Neutrophil (primary cell): Measurements from ENCODE around the gene ANO1.

ENCODE experiments used
- H3K27ac ChIP-seq: fragments of 200-600 bp; sonication (generic); 2 replicates; pipeline ENCODE4 v1.5.1; 2016; ENCODE audit warnings: mild to moderate bottlenecking, moderate library complexity
- H3K27me3 ChIP-seq: fragments of 200-600 bp; sonication (generic); 2 replicates; pipeline ENCODE4 v1.6.0; 2016; ENCODE audit warnings: mild to moderate bottlenecking
- H3K36me3 ChIP-seq: fragments of 200-600 bp; sonication (generic); 2 replicates; pipeline ENCODE4 v1.5.1; 2017
- H3K4me1 ChIP-seq, 2 experiments: fragments of 200-600 bp in 1 of 2; sonication (generic) in 1 of 2; 1 replicate in 1 of 2; 2 replicates in 1 of 2; pipeline versions ENCODE4 v1.5.1 to v1.6.1; 2013 to 2016; ENCODE audit warnings: low read depth in 1 of 2, low read length in 1 of 2, mild to moderate bottlenecking in 1 of 2, moderate library complexity in 1 of 2; ENCODE audit not compliant: control insufficient read depth in 1 of 2, insufficient read depth in 1 of 2
- H3K4me3 ChIP-seq, 2 experiments: fragments of 200-600 bp in 1 of 2; sonication (generic) in 1 of 2; 1 replicate in 1 of 2; 2 replicates in 1 of 2; pipeline ENCODE4 v1.5.1; 2013 to 2016; ENCODE audit warnings: low read depth in 1 of 2, low read length in 1 of 2, mild to moderate bottlenecking in 1 of 2, moderate library complexity in 1 of 2
- H3K9me3 ChIP-seq: fragments of 200-600 bp; sonication (generic); 2 replicates; pipeline ENCODE4 v1.5.1; 2016
- TF ChIP-seq, protein P1 (sequence below): fragments of 200-600 bp; sonication (generic); IDR thresholded peaks from 2 replicates; pipeline ENCODE4 v1.5.1; 2016; ENCODE audit warnings: antibody characterized with exemption

Gene ANO1

GRCh38 chr11:70070706-70071105, 7.4 kb upstream of the ANO1 start:
- H3K4me1 ChIP-seq, result no peaks in the 10 kb centered on the region
- H3K9me3 ChIP-seq, result no peaks in the 10 kb centered on the region
- no peak overlapping the region for H3K4me3 ChIP-seq
- TF ChIP-seq, protein P1, sequence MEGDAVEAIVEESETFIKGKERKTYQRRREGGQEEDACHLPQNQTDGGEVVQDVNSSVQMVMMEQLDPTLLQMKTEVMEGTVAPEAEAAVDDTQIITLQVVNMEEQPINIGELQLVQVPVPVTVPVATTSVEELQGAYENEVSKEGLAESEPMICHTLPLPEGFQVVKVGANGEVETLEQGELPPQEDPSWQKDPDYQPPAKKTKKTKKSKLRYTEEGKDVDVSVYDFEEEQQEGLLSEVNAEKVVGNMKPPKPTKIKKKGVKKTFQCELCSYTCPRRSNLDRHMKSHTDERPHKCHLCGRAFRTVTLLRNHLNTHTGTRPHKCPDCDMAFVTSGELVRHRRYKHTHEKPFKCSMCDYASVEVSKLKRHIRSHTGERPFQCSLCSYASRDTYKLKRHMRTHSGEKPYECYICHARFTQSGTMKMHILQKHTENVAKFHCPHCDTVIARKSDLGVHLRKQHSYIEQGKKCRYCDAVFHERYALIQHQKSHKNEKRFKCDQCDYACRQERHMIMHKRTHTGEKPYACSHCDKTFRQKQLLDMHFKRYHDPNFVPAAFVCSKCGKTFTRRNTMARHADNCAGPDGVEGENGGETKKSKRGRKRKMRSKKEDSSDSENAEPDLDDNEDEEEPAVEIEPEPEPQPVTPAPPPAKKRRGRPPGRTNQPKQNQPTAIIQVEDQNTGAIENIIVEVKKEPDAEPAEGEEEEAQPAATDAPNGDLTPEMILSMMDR, result no peak
- no peak overlapping the region for H3K27ac ChIP-seq
- peaks cover 89% of the 10 kb centered on the region for H3K27me3 ChIP-seq
- no peaks in the 10 kb centered on the region for H3K36me3 ChIP-seq

- Histone ChIP-seq H3K36me3 (no peaks in the 10 kb centered on the region), H3K27ac (no peak overlapping the region), H3K9me3 (no peaks in the 10 kb centered on the region), H3K27me3 (peaks cover 97% of the 10 kb centered on the region), H3K4me3 (no peak overlapping the region), H3K4me1 (no peaks in the 10 kb centered on the region)
- TF ChIP-seq, protein P1, result no peak
Observed at GRCh38 chr11:70071996-70072395, 6.1 kb upstream of the ANO1 start.

- Histone ChIP-seq H3K9me3 (no peaks in the 10 kb centered on the region), H3K4me3 (no peak overlapping the region), H3K36me3 (no peaks in the 10 kb centered on the region), H3K4me1 (no peaks in the 10 kb centered on the region), H3K27ac (no peak overlapping the region), H3K27me3 (peaks cover 100% of the 10 kb centered on the region)
- TF ChIP-seq, protein P1, result no peak
Observed at GRCh38 chr11:70072461-70072860, 5.7 kb upstream of the ANO1 start.

DNA sequence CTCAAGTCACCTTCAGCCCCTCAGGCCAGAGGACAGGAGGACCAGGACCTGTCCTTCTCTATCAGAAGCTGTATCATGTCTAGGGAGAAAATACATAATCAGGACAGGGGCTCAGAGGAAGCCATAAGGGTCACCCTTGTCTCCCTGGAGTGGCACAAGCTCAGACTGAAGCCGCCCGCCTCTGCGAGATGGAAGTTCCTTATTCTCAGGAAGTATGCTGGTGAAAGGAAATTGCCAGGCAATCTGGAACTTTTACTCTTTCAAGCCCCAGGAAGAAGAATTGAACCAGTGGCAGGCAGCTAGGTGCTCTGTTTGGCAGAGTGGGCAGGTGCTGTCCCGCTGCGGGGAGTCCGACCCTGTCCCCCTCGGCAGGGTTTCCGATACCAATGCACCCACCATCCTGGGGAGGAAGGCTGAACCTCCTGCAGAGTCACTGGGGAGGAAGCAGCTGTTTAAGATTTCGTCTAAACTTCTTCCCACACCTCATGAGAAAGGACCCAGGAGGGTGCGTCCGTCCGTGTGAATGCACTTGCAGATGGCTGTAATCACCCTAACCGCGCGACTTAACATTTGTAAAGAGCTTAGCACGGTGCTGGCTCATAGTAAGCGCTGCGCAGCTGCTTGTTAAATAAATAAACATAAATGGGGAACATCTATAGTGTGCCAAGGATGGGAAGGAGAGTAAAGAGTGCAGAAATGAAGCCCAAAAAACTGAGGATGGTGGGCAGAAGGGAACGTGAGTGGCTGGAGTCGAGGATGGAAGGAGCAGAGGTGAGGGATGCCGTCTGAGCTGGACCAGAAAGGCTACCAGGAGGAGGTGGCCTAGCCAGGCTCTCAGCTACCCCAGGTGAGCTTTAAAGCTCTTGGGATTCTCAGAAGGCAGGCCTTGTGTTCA, 5.0 kb upstream of the ANO1 start:
- Histone ChIP-seq H3K36me3 (no peaks in the 10 kb centered on the region), H3K4me3 (no peak overlapping the region), H3K4me1 (no peaks in the 10 kb centered on the region), H3K27ac (no peak overlapping the region), H3K27me3 (peaks cover 100% of the 10 kb centered on the region), H3K9me3 (no peaks in the 10 kb centered on the region)
- TF ChIP-seq, protein P1, result no peak

- H3K36me3 ChIP-seq, result no peaks in the 10 kb centered on the region
- H3K27ac ChIP-seq, result no peak overlapping the region
- no peak overlapping the region for H3K4me3 ChIP-seq
- no peaks in the 10 kb centered on the region for H3K9me3 ChIP-seq
- peaks cover 99% of the 10 kb centered on the region for H3K27me3 ChIP-seq
- no peaks in the 10 kb centered on the region for H3K4me1 ChIP-seq
- TF ChIP-seq, protein P1, result no peak
Observed at GRCh38 chr11:70073871-70074371, 4.2 kb upstream of the ANO1 start.
